Transverse colon (tissue), 4 donors: ENCODE data around the gene VTA1. TPM values are rescaled to one million over a fixed set of nuclear protein-coding genes. Genes with fewer than 3 reads are reported as not detected.
"Not testable (repeated sequence)": the region's sequence is repeated elsewhere in the genome, so short reads cannot be mapped to it uniquely, and the experiment has no call there.

Experiments
- DNase-seq: peaks from one replicate; pipeline ENCODE4 v3.0.0-alpha.2; 2019
- H3K27ac ChIP-seq, 4 donors: fragments of 200-600 bp; sonication (generic); 2 replicates each; pipeline ENCODE4 v1.5.1; 2016 to 2018; ENCODE audit warnings: inconsistent platforms in 4 of 4
- H3K27me3 ChIP-seq: fragments of 200-600 bp; sonication (generic); 2 replicates; pipeline ENCODE4 v1.5.1; 2017; ENCODE audit warnings: inconsistent platforms
- H3K36me3 ChIP-seq, 4 donors: fragments of 200-600 bp; sonication (generic); 2 replicates each; pipeline ENCODE4 v1.5.1; 2017 to 2019; ENCODE audit warnings: inconsistent platforms in 4 of 4
- H3K4me1 ChIP-seq, 4 donors: fragments of 200-600 bp; sonication (generic); 2 replicates each; pipeline ENCODE4 v1.5.1; 2017 to 2020; ENCODE audit warnings: inconsistent platforms in 4 of 4
- H3K4me3 ChIP-seq, 4 donors: fragments of 200-600 bp; sonication (generic); 1 replicate in 1 of 4; 2 replicates in 3 of 4; pipeline versions ENCODE4 v1.5.1 to v1.6.1; 2017 to 2019; ENCODE audit warnings: inconsistent platforms in 4 of 4
- H3K9me3 ChIP-seq, 2 donors: fragments of 200-600 bp; sonication (generic); 2 replicates each; pipeline ENCODE4 v1.5.1; 2017 to 2019; ENCODE audit warnings: inconsistent platforms in 2 of 2
- EP300 ChIP-seq: sonication (generic); formaldehyde crosslinking; IDR thresholded peaks from one replicate; pipeline ENCODE4 v1.6.1; 2017; ENCODE audit warnings: antibody characterized with exemption, low read depth
- POLR2A ChIP-seq: fragments of 450-650 bp; IDR thresholded peaks from one replicate; pipeline ENCODE4 v1.6.1; 2016; ENCODE audit warnings: antibody characterized with exemption, mild to moderate bottlenecking, moderate library complexity
- POLR2AphosphoS5 ChIP-seq, 3 donors: sonication (generic); formaldehyde crosslinking; IDR thresholded peaks; one replicate each; pipeline ENCODE4 v1.6.1; 2016; ENCODE audit warnings: antibody characterized with exemption in 3 of 3
- WGBS, 2 donors: methylation state at CpG; one replicate each; pipeline ENCODE4 v1.1.5; 2018; ENCODE audit warnings: low coverage in 1 of 2; 5-methylcytosine and 5-hydroxymethylcytosine counted together
- in situ Hi-C, 4 donors: fragments of 200-750 bp; cut with MboI; loops; one replicate each; pipeline versions ENCODE4 v1.15.0 to v1.15.1; 2017; ENCODE audit warnings: low sequenced_read_pairs in 3 of 4, low pct_ligation_motif_present in 1 of 4, low pct_unique_long_range_greater_than_20kb in 1 of 4
- intact Hi-C: fragments of 100-400 bp; cut with DNase I; formaldehyde crosslinking; loops from one replicate; pipeline ENCODE4 v1.15.1; 2023; ENCODE audit warnings: low total_unique reads
- total RNA-seq, 4 donors: library from RNA; depleted of rRNA; stranded (reverse); fragments of >200 nt; gene quantifications; one replicate each; pipeline ENCODE4 v1.1.0, GENCODE V29; 2016
- TF ChIP-seq, protein P1 (sequence below), 5 experiments: fragments of 200-600 bp in 3 of 5; fragments of 450-650 bp in 2 of 5; sonication (generic) in 3 of 5; IDR thresholded peaks; 1 replicate in 2 of 5; 2 replicates in 3 of 5; pipeline ENCODE4 v1.5.1; 2016 to 2017; ENCODE audit warnings: antibody characterized with exemption in 5 of 5, inconsistent platforms in 3 of 5, mild to moderate bottlenecking in 2 of 5, moderate library complexity in 1 of 5

Gene VTA1
- total RNA-seq, 4 donors from 2014 or later = 10.5 to 52.6 (median 37.2) TPM

- no peak for DNase-seq
- TF ChIP-seq, protein P1, sequence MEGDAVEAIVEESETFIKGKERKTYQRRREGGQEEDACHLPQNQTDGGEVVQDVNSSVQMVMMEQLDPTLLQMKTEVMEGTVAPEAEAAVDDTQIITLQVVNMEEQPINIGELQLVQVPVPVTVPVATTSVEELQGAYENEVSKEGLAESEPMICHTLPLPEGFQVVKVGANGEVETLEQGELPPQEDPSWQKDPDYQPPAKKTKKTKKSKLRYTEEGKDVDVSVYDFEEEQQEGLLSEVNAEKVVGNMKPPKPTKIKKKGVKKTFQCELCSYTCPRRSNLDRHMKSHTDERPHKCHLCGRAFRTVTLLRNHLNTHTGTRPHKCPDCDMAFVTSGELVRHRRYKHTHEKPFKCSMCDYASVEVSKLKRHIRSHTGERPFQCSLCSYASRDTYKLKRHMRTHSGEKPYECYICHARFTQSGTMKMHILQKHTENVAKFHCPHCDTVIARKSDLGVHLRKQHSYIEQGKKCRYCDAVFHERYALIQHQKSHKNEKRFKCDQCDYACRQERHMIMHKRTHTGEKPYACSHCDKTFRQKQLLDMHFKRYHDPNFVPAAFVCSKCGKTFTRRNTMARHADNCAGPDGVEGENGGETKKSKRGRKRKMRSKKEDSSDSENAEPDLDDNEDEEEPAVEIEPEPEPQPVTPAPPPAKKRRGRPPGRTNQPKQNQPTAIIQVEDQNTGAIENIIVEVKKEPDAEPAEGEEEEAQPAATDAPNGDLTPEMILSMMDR (IDR thresholded peaks at IDR 0.05) = no peak
- TF ChIP-seq POLR2AphosphoS5 (IDR thresholded peaks at IDR 0.05) (no peak), POLR2A (no peak), EP300 (no peak)
- intact Hi-C loops (no loop called here), in situ Hi-C loops (no loop called here)
- Histone ChIP-seq H3K27ac (no peak overlapping the region), H3K4me3 (no peak overlapping the region), H3K36me3 (no peaks in the 10 kb centered on the region), H3K4me1 (no peaks in the 10 kb centered on the region), H3K27me3 (no peaks in the 10 kb centered on the region), H3K9me3 (no peaks in the 10 kb centered on the region)
- 32 to 58% methylated on average over 1 of the region's 1 CpG for WGBS, 2 donors
These were observed 40.1 kb downstream of the VTA1 start for GRCh38 chr6:142187209-142187608.

DNA sequence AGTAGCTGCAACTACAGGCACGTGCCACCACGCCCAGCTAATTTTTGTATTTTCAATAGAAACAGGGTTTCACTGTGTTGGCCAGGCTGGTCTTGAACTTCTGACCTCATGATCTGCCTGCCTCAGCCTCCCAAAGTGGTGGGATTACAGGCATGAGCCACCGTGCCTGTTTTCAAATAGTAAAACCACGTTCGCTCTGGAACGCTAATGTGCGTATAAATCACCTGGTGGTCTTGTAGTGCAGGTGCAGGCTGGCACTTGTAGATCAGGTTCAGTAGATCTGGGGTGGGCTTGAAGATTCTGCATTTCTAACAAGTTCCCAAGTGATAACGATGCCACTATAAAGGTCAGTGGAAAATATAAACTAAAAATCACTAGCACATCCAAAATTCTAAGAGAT, 41.3 kb downstream of the VTA1 start:
- H3K36me3 ChIP-seq, H3K9me3 ChIP-seq, H3K27me3 ChIP-seq, H3K4me3 ChIP-seq, H3K27ac ChIP-seq, intact Hi-C loops, H3K4me1 ChIP-seq, DNase-seq, in situ Hi-C loops: not testable (repeated sequence)
- TF ChIP-seq, protein P1 (IDR thresholded peaks at IDR 0.05) = peak in 1 of 5 experiments; percentile 9
- 95 to 100% methylated on average over 1 to 8 of the region's 8 CpGs for WGBS, 2 donors

GRCh38 chr6:142189057-142189456, 42.0 kb downstream of the VTA1 start:
- H3K9me3 ChIP-seq = no peaks in the 10 kb centered on the region
- DNase-seq = no peak
- TF ChIP-seq, protein P1 (IDR thresholded peaks at IDR 0.05) = no peak
- no peak for TF ChIP-seq POLR2AphosphoS5 (IDR thresholded peaks at IDR 0.05)
- TF ChIP-seq POLR2A = no peak
- TF ChIP-seq EP300 = no peak
- H3K36me3 ChIP-seq = no peaks in the 10 kb centered on the region
- 89 to 96% methylated on average over 2 of the region's 2 CpGs for WGBS, 2 donors
- H3K27ac ChIP-seq = no peak overlapping the region
- H3K4me3 ChIP-seq = no peak overlapping the region
- no peaks in the 10 kb centered on the region for H3K27me3 ChIP-seq
- in situ Hi-C loops (no loop called here), intact Hi-C loops (no loop called here)
- H3K4me1 ChIP-seq = no peaks in the 10 kb centered on the region

GRCh38 chr6:142192343-142192742, 45.3 kb downstream of the VTA1 start:
- no peak for TF ChIP-seq POLR2A
- TF ChIP-seq POLR2AphosphoS5 (IDR thresholded peaks at IDR 0.05) = no peak
- TF ChIP-seq EP300 = no peak
- TF ChIP-seq, protein P1 (IDR thresholded peaks at IDR 0.05) = no peak
- no peak overlapping the region for H3K4me3 ChIP-seq
- no peak overlapping the region for H3K27ac ChIP-seq
- H3K9me3 ChIP-seq = no peaks in the 10 kb centered on the region
- WGBS, 2 donors = 100% methylated on average over 1 of the region's 1 CpG
- no peak for DNase-seq
- no peaks in the 10 kb centered on the region for H3K36me3 ChIP-seq
- no peaks in the 10 kb centered on the region for H3K4me1 ChIP-seq
- intact Hi-C loops = no loop called here
- in situ Hi-C loops = no loop called here
- H3K27me3 ChIP-seq = no peaks in the 10 kb centered on the region
